Natural killer cell treated with Interleukin-12 subunit alpha and Interleukin-12 subunit beta and Interleukin-15 and Interleukin-18, amount 100 ng/mL, for 72 hours (primary cell): ENCODE measurements around the gene LRRC28. TPM values are rescaled to one million over a fixed set of nuclear protein-coding genes. Genes with fewer than 3 reads are reported as not detected.
A peak's percentile ranks its signal among the peaks of the same experiment; 100 is the strongest.
"Not testable (repeated sequence)": the region's sequence is repeated elsewhere in the genome, so short reads cannot be mapped to it uniquely, and the experiment has no call there.

Experiments
- ATAC-seq, 2 donors: fragments of 150-1000 bp; cut with Tn5 transposase in 1 of 2; sonication (Bioruptor Pico), chemical (Tn5 transposase) in 1 of 2; 2 replicates each; pipeline ENCODE4 v1.10.0; 2021
- DNase-seq: peaks from one replicate; pipeline ENCODE4 v3.0.0; 2022; ENCODE audit warnings: low spot score
- H3K27ac Mint-ChIP-seq, 2 donors: 1 replicate in 1 of 2; 2 replicates in 1 of 2; pipeline ENCODE4 v1.8.0; 2022; ENCODE audit warnings: mixed read lengths in 2 of 2, mild to moderate bottlenecking in 1 of 2, moderate library complexity in 1 of 2
- H3K27me3 Mint-ChIP-seq, 2 donors: 1 replicate in 1 of 2; 2 replicates in 1 of 2; pipeline ENCODE4 v1.8.0; 2022; ENCODE audit warnings: mixed read lengths in 2 of 2
- H3K36me3 Mint-ChIP-seq: one replicate; pipeline ENCODE4 v1.8.0; 2022; ENCODE audit warnings: mixed read lengths
- H3K4me1 Mint-ChIP-seq, 2 donors: 1 replicate in 1 of 2; 2 replicates in 1 of 2; pipeline ENCODE4 v1.8.0; 2022; ENCODE audit warnings: low read depth in 2 of 2, mixed read lengths in 2 of 2, mild to moderate bottlenecking in 1 of 2
- H3K4me3 Mint-ChIP-seq: one replicate; pipeline ENCODE4 v1.8.0; 2022; ENCODE audit warnings: mixed read lengths
- H3K9me3 Mint-ChIP-seq: 2 replicates; pipeline ENCODE4 v1.8.0; 2022; ENCODE audit warnings: mixed read lengths
- total RNA-seq, 2 donors: library from RNA; stranded (reverse); gene quantifications; one replicate each; pipeline ENCODE4 v1.2.3, GENCODE V29; 2022

The LRRC28 gene
- total RNA-seq, 2 donors from 2014 or later: 28.9 to 51.7 TPM

DNA sequence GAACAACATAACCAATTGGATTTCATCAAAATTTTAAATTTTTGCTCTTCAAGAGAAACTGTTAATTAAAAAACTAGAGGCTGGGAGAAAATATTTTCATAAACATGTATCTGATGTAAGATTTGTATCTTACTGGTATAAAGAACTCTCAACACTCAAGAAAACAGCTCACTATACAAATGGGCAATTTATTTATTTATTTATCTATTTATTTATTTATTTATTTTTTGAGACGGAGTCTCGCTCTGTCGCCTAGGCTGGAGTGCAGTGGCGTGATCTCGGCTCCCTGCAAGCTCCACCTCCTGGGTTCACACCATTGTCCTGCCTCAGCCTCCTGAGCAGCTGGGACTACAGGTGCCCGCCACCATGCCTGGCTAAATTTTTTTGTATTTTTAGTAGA, 17.1 kb upstream of the LRRC28 start:
- H3K4me3 Mint-ChIP-seq, H3K27ac Mint-ChIP-seq, H3K9me3 Mint-ChIP-seq, H3K36me3 Mint-ChIP-seq, ATAC-seq, DNase-seq, H3K4me1 Mint-ChIP-seq: not testable (repeated sequence)
- H3K27me3 Mint-ChIP-seq: peaks cover 5 to 19% of the 10 kb centered on the region in 2 donors

GRCh38 chr15:99238849-99239248, 12.4 kb upstream of the LRRC28 start:
- H3K36me3 Mint-ChIP-seq: no peaks in the 10 kb centered on the region
- H3K9me3 Mint-ChIP-seq: no peaks in the 10 kb centered on the region
- no peak overlapping the region for H3K27ac Mint-ChIP-seq
- no peak overlapping the region for H3K4me3 Mint-ChIP-seq
- peaks cover 13 to 31% of the 10 kb centered on the region in 2 donors for H3K27me3 Mint-ChIP-seq
- DNase-seq (no peak), ATAC-seq (no peak)
- peaks cover 0 to 4% of the 10 kb centered on the region in 2 donors for H3K4me1 Mint-ChIP-seq

GRCh38 chr15:99239545-99240198, 11.6 kb upstream of the LRRC28 start:
- Mint-ChIP-seq H3K4me3 (no peak overlapping the region), H3K9me3 (no peaks in the 10 kb centered on the region), H3K27me3 (peaks cover 13 to 34% of the 10 kb centered on the region in 2 donors), H3K36me3 (no peaks in the 10 kb centered on the region), H3K4me1 (peaks cover 0 to 4% of the 10 kb centered on the region in 2 donors), H3K27ac (no peak overlapping the region)
- DNase-seq (no peak), ATAC-seq (peak; percentile 76 to 77)

- H3K27ac Mint-ChIP-seq: no peak overlapping the region
- DNase-seq: no peak
- no peaks in the 10 kb centered on the region for H3K9me3 Mint-ChIP-seq
- no peak overlapping the region for H3K4me3 Mint-ChIP-seq
- H3K36me3 Mint-ChIP-seq: no peaks in the 10 kb centered on the region
- H3K27me3 Mint-ChIP-seq: peaks cover 13 to 28% of the 10 kb centered on the region in 2 donors
- H3K4me1 Mint-ChIP-seq: peaks cover 0 to 4% of the 10 kb centered on the region in 2 donors
- no peak for ATAC-seq
Measured at GRCh38 chr15:99241752-99242151, 9.5 kb upstream of the LRRC28 start.

DNA sequence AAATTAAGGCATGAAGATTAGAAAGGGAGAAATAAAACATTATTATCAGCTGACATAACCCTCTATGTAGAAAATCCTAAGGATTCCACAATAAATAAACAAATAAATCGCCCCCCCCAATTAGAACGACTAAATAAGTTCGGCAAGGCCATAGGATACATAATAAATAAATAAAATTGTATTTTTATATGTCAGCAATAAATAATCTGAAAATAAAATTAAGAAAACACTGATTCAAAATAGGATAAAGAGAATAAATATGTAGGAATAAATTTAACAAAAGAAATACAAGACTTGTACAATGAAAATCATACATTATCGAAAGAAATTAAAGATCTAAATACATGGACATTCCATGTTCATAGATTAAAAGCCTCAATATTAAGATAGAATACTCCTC, 7.0 kb upstream of the LRRC28 start:
- H3K27me3 Mint-ChIP-seq: peaks cover 13 to 23% of the 10 kb centered on the region in 2 donors
- ATAC-seq (no peak), DNase-seq (no peak)
- no peaks in the 10 kb centered on the region for H3K36me3 Mint-ChIP-seq
- peaks cover 0 to 4% of the 10 kb centered on the region in 2 donors for H3K4me1 Mint-ChIP-seq
- no peaks in the 10 kb centered on the region for H3K9me3 Mint-ChIP-seq
- no peak overlapping the region for H3K4me3 Mint-ChIP-seq
- no peak overlapping the region for H3K27ac Mint-ChIP-seq

DNA sequence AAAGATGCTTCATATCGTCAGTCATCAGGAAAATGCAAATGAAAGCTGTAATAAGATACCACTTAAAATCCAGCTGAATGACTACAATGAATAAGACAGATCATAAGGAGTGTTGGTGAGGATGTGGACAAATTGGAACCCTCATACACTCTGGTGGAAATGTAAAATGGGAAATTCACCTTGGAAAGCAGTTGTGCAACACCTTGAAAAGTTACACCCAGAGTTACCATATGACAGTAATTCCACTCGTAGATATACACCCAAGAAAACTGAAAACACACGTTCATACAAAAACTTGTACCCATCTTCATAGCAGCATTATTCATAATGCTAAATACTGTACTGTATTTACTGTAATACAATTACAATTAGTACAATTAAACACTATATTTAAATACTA, 4.2 kb upstream of the LRRC28 start:
- ATAC-seq (no peak), DNase-seq (no peak)
- H3K4me3 Mint-ChIP-seq: no peak overlapping the region
- H3K27ac Mint-ChIP-seq: no peak overlapping the region
- H3K9me3 Mint-ChIP-seq: no peaks in the 10 kb centered on the region
- peaks cover 6% of the 10 kb centered on the region for H3K36me3 Mint-ChIP-seq
- H3K4me1 Mint-ChIP-seq: peaks cover 8 to 10% of the 10 kb centered on the region in 2 donors
- peaks cover 12 to 20% of the 10 kb centered on the region in 2 donors for H3K27me3 Mint-ChIP-seq

DNA sequence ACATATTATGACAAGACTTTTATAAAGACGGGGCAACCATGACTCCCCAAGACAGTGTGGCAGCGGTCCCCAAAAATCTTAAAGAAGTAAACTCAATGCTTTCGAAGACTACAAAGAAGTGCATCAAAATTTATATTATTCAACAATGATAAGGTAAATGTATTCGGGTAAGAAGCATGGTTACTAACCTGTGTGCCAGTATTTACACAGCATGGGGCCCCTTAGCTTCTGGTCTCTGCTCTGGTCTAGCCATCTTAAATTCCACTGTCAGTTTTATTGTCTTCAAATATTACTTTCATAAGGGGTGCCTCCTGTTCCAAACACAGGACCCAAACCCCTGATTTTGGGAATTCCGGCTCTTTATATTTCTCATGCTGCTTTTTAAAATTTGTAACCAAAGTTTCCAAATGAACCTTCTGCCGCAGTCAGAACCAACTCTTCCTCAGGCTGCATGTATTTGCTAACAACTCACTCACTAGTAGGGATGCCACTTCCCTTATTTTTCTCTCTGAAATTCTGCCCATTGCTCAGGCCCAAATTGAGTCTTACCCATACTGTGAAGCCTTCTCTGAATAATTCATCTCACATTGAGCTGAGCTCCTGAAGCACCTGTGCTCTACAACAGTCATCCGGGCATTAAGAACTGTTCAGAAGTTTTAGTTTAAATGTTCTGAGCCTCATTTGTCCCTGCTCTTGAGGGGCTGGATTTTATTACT, 3.1 kb upstream of the LRRC28 start:
- peaks cover 6% of the 10 kb centered on the region for H3K36me3 Mint-ChIP-seq
- H3K4me1 Mint-ChIP-seq: peaks cover 16 to 20% of the 10 kb centered on the region in 2 donors
- no peak overlapping the region for H3K4me3 Mint-ChIP-seq
- no peak overlapping the region for H3K27ac Mint-ChIP-seq
- H3K27me3 Mint-ChIP-seq: peaks cover 4 to 11% of the 10 kb centered on the region in 2 donors
- ATAC-seq (no peak), DNase-seq (no peak)
- H3K9me3 Mint-ChIP-seq: no peaks in the 10 kb centered on the region

GRCh38 chr15:99249270-99249841, 1.9 kb upstream of the LRRC28 start, which contains the start of gene TTC23:
Gene TTC23 (minus strand): TSS chr15:99249581. CDS start chr15:99228712, 20,869 bp downstream.
- Mint-ChIP-seq H3K27ac (peak within 1 kb of the TSS in 1 of 2 donors; percentile 78), H3K9me3 (no peaks in the 10 kb centered on the region), H3K4me1 (peaks cover 24 to 28% of the 10 kb centered on the region in 2 donors), H3K27me3 (peaks cover 0 to 7% of the 10 kb centered on the region in 2 donors), H3K36me3 (peaks cover 6% of the 10 kb centered on the region), H3K4me3 (peak within 1 kb of the TSS; percentile 94)
- DNase-seq: no peak
- ATAC-seq: no peak

- Mint-ChIP-seq H3K4me1 (peaks cover 24 to 28% of the 10 kb centered on the region in 2 donors), H3K9me3 (no peaks in the 10 kb centered on the region), H3K27ac (no peak overlapping the region), H3K4me3 (no peak overlapping the region), H3K36me3 (peaks cover 6% of the 10 kb centered on the region), H3K27me3 (peaks cover 0 to 7% of the 10 kb centered on the region in 2 donors)
- ATAC-seq (no peak), DNase-seq (no peak)
Measured at GRCh38 chr15:99250001-99250400, 1.3 kb upstream of the LRRC28 start.

DNA sequence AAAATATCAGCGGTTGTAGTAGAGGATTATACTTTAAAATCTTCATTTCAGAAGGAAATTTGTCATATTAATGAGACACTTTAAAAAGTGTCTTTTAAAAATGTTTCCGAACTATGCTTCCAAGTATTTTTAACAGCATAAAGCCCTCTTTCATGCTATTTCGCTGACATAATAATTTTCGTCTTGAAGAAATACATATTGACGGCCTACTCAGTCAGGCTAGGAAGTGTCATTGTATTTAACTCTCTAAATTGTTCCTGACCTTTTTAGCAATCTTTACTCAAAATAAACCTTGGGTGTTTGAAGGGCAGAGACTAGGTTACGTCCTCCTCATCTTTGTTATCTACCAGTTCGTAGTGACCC, 806 bp upstream of the LRRC28 start:
- Mint-ChIP-seq H3K27ac (peak overlapping the region; percentile 78 to 91), H3K9me3 (no peaks in the 10 kb centered on the region), H3K4me1 (peaks cover 24 to 28% of the 10 kb centered on the region in 2 donors), H3K4me3 (peak overlapping the region; percentile 94), H3K27me3 (peaks cover 0 to 7% of the 10 kb centered on the region in 2 donors), H3K36me3 (peaks cover 6% of the 10 kb centered on the region)
- ATAC-seq (no peak), DNase-seq (no peak)

GRCh38 chr15:99252326-99252725, 1.0 kb downstream of the LRRC28 start:
- peaks cover 0 to 5% of the 10 kb centered on the region in 2 donors for H3K27me3 Mint-ChIP-seq
- DNase-seq: no peak
- H3K4me1 Mint-ChIP-seq: peaks cover 24 to 29% of the 10 kb centered on the region in 2 donors
- H3K4me3 Mint-ChIP-seq: peak overlapping the region; percentile 94
- peak overlapping the region; percentile 78 to 88 for H3K27ac Mint-ChIP-seq
- no peaks in the 10 kb centered on the region for H3K9me3 Mint-ChIP-seq
- ATAC-seq: no peak
- H3K36me3 Mint-ChIP-seq: peaks cover 7% of the 10 kb centered on the region

DNA sequence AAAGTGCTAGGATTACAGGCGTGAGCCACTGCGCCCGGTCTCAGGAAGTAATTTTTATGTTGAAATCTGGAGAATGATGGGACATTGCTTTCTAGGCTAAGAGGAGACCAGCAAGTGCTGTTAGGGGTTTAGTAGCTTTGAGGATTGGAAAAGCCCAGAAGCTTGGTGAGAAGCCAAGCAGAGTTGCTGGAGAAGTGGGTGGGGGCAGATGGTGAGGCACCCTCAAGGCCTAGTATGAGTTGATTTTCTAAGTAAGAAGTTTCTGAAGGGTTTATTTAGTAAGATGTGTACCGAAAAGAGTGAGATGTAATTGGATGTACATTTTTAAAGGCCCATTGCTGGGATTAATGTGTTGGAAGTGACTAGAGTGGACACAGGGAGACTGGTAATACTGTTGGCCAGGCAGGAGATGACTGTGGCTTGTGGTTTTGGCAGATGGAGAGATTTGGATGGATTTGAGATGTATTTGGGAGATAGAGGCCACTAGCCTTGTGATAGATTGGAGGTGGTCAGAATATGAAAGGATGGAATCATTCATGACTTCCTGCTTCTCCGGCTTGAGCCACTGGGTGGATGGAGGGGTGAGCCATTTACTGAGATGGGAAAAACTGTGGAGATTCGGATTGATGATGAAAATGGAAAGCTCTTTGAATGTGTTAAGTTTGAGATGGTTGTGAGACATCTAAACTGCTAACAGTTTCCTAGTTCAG, 2.3 kb downstream of the LRRC28 start:
- Mint-ChIP-seq H3K9me3 (no peaks in the 10 kb centered on the region), H3K27me3 (peaks cover 0 to 5% of the 10 kb centered on the region in 2 donors), H3K27ac (peak overlapping the region in 1 of 2 donors; percentile 5), H3K36me3 (peaks cover 18% of the 10 kb centered on the region), H3K4me1 (peaks cover 26 to 34% of the 10 kb centered on the region in 2 donors), H3K4me3 (peak overlapping the region; percentile 53)
- no peak for ATAC-seq
- no peak for DNase-seq

DNA sequence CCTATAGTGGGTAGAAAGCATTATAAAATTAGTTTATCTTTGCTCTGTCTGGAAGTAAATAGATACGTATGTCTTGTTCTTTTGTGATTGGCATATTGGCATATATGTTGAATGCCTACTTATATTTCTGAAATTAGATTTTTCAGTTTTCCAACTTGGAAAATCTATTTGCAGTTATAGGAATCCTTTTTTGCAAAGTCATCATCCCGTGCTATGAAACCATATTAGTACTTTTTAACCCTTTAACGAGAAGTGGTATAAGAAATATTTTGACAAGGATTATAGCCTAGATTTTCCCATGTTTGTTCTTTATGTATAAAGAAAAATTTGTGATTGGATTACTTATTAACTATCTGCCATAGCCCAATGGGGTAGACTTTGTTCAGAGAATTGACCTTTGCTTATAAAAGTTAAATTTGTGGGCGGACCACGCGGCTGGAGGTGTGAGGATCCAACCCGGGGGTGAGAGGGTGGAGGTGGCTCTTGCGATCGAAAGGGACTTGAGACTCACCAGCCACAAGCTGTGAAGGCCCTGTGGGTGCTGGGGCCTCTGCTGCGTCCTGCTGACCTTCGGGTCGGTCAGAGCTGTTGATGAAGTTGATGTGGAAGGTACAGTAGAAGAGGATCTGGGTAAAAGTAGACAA, 5.9 kb downstream of the LRRC28 start:
- peaks cover 0 to 5% of the 10 kb centered on the region in 2 donors for H3K27me3 Mint-ChIP-seq
- no peak overlapping the region for H3K4me3 Mint-ChIP-seq
- ATAC-seq: no peak

More for the DNA sequence above, 5.9 kb downstream of the LRRC28 start:
- Mint-ChIP-seq H3K4me1 (peaks cover 19 to 23% of the 10 kb centered on the region in 2 donors), H3K36me3 (peaks cover 12% of the 10 kb centered on the region), H3K9me3 (no peaks in the 10 kb centered on the region), H3K27ac (no peak overlapping the region)
- DNase-seq: no peak
